ENCODE results near the gene SIX3.

Gene SIX3

GRCh38 chr2:44942304-44943030 is 965 bp downstream of the SIX3 start:
- DNase-seq (ENCODE audit: low spot score) (no peak), FAIRE-seq (no peak)

- DNase-seq (ENCODE audit: low spot score) (no peak), FAIRE-seq (no peak)
These were observed 1.7 kb downstream of the SIX3 start for GRCh38 chr2:44943031-44943692.

- no peak for DNase-seq (ENCODE audit: low spot score)
These were observed 2.2 kb downstream of the SIX3 start for GRCh38 chr2:44943693-44944101.

GRCh38 chr2:44944102-44944951 is 2.8 kb downstream of the SIX3 start:
- FAIRE-seq (no peak), DNase-seq (ENCODE audit: low spot score) (no peak)

More at GRCh38 chr2:44943693-44944101, 2.2 kb downstream of the SIX3 start:
- FAIRE-seq: no peak

- DNase-seq (ENCODE audit: low spot score) (no peak), FAIRE-seq (no peak)
These were observed 3.6 kb downstream of the SIX3 start for GRCh38 chr2:44944952-44945612.

GRCh38 chr2:44945676-44946371 is 4.3 kb downstream of the SIX3 start:
- FAIRE-seq: no peak

GRCh38 chr2:44946372-44947027 is 5.0 kb downstream of the SIX3 start:
- DNase-seq (ENCODE audit: low spot score) (no peak), FAIRE-seq (no peak)

More at GRCh38 chr2:44945676-44946371, 4.3 kb downstream of the SIX3 start:
- no peak for DNase-seq (ENCODE audit: low spot score)

GRCh38 chr2:44947028-44947375 is 5.5 kb downstream of the SIX3 start:
- DNase-seq (ENCODE audit: low spot score) (no peak), FAIRE-seq (no peak)

GRCh38 chr2:44948565-44949328 is 7.2 kb downstream of the SIX3 start:
- DNase-seq (ENCODE audit: low spot score) (no peak), FAIRE-seq (no peak)

GRCh38 chr2:44949329-44950151 is 8.0 kb downstream of the SIX3 start:
- no peak for DNase-seq (ENCODE audit: low spot score)

GRCh38 chr2:44950646-44951045 is 9.1 kb downstream of the SIX3 start:
- no peak for FAIRE-seq
- DNase-seq (ENCODE audit: low spot score): no peak

More at GRCh38 chr2:44949329-44950151, 8.0 kb downstream of the SIX3 start:
- FAIRE-seq: no peak

GRCh38 chr2:44951124-44951523 is 9.6 kb downstream of the SIX3 start:
- DNase-seq (ENCODE audit: low spot score) (no peak), FAIRE-seq (no peak)

- FAIRE-seq: no peak
- DNase-seq (ENCODE audit: low spot score): no peak
These were observed 10.2 kb downstream of the SIX3 start for GRCh38 chr2:44951714-44952113.

- no peak for DNase-seq (ENCODE audit: low spot score)
- no peak for FAIRE-seq
These were observed 10.8 kb downstream of the SIX3 start for GRCh38 chr2:44952143-44952805.

GRCh38 chr2:44952806-44953498 is 11.4 kb downstream of the SIX3 start:
- DNase-seq (ENCODE audit: low spot score) (no peak), FAIRE-seq (no peak)

- DNase-seq (ENCODE audit: low spot score) (no peak), FAIRE-seq (no peak)
These were observed 12.0 kb downstream of the SIX3 start for GRCh38 chr2:44953499-44953883.

GRCh38 chr2:44954447-44954888 is 13.0 kb downstream of the SIX3 start:
- DNase-seq (ENCODE audit: low spot score) (no peak), FAIRE-seq (no peak)
